GM04504 (cell line): Measurements from ENCODE around the gene EMC10.
"Not testable (repeated sequence)": the region's sequence is repeated elsewhere in the genome, so short reads cannot be mapped to it uniquely, and the experiment has no call there.

ENCODE experiments used
- DNase-seq: peaks from one replicate; pipeline ENCODE4 v3.0.0-alpha.2; 2012; ENCODE audit warnings: low read depth

Gene EMC10

DNA sequence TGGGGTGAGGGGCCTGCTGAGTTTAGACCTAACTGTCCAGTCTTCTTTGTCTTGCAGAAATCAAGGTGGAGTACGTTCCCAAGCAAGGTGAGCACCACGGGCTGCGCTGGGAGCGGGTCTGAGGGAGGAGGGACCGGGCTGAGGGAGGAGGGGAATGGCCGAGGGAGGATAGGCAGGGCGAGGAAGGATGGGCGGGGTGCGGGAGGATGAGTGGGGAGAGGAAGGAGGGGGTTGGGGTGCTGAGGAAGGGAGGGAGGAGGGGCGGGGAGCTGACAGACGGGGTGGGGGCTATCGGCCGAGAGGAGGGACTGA is 25.1 kb upstream of the EMC10 start:
- no peak for DNase-seq

DNA sequence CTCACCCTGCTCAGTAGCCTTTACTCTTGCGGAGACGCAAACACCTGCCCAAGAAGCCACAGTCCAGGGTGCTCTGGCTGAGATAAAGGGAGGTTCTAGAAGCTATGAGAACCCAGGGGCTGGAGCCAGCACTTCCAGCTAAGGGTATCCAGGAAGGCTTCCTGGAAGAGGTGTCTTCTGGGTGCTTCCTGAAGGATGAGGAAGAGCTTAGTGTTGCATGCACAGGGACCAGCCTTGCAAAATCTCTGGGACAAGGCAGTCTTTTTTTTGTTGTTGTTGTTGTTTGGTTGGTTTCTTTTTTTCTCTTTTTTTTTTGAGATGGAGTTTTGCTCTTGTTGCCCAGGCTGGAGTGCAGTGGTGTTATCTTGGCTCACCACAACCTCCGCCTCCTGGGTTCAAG is 23.1 kb upstream of the EMC10 start:
- no peak for DNase-seq

DNA sequence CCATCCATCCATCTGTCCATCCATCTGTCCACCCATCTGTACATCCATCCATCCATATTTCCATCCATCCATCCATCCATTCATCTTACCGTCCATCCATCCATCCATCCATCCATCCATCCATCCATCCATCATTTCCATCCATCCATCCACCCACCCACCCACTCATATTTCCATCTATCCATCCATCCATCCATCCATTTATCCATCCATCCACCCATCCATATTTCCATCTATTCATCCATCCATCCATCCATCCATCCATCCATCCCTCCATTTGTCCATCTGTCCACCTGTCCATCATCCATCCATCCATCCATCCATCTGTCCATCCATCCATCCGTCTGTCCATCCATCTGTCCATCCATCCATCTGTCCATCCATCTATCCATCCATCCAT is 20.3 kb upstream of the EMC10 start:
- no peak for DNase-seq

DNA sequence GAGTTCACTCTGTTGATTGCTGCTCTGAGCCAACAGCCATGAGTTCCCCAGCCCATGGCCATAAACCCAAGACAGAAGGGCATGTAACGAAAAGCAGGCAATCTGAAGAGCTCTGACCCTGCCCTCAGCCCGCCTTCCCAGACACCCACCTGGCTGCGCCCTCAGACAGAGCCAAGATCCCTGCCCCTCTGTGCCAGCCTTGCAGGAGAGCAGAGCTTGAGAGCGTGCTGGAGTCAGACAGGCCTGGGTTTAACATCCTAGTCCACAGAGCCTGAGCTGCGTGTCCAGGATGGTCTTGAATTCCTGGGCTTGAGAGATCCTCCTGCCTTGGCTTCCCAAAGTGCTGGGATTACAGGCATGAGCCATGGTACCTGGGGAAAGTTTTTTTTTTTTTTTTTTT is 19.0 kb upstream of the EMC10 start:
- DNase-seq = no peak

DNA sequence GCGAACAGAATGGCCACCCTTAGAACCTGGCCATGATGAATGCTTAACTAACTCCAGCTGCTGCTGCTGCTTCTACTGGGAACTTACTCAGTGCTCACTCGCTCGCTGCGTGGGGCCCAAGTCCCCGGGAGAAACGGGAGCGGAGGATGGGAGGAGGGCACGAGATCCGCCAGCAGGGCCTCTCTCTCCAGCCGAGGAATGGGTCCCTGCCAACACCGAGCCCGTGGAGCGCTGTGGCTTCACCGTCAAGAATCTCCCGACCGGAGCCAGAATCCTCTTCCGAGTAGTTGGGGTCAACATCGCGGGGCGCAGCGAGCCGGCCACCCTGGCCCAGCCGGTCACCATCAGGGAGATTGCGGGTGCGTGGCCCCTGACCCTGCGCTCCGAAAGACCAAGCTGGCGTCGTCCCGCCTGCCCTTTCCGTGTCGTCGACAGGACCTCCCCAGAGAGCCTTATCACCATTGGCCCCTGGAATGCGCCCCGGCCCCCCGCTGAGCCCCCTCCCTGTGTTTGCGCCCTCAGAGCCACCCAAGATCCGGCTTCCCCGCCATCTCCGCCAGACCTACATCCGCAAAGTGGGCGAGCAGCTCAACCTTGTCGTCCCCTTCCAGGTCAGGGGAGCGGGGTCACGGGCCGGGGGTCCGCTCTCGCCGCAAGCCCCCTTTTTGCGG is 17.8 kb upstream of the EMC10 start:
- no peak for DNase-seq

DNA sequence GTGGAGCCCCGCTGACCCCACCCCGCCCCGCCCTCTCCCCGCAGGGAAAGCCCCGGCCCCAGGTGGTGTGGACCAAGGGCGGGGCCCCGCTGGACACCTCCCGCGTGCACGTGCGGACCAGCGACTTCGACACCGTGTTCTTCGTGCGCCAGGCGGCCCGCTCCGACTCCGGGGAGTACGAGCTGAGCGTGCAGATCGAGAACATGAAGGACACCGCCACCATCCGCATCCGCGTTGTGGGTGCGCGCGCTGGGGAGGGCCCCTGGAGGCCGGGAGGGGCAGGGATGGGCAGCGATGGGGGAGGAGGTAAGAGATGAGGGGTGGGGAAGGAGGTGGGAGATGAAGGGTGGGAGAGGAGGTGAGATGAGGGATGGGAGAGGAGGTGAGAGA is 17.2 kb upstream of the EMC10 start:
- DNase-seq = no peak

DNA sequence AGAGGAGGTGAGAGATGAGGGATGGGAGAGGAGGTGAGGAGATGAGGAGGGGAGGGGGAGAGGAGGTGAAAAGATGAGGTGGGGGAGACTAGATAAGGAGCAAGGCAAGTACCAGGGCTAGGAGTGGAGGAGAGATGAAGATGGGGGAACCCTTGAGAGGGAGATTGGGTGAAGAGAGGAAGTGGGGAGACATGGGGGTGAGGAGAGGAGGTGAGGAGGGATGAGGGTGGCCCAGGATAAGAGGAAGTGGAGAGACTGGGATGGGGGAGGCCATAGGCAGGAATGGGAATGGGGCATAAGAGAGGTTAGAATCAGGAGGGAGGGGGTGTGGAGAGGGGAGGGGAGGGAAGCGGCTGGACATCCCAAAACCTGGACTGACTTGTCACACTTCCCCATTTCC is 16.7 kb upstream of the EMC10 start:
- no peak for DNase-seq

DNA sequence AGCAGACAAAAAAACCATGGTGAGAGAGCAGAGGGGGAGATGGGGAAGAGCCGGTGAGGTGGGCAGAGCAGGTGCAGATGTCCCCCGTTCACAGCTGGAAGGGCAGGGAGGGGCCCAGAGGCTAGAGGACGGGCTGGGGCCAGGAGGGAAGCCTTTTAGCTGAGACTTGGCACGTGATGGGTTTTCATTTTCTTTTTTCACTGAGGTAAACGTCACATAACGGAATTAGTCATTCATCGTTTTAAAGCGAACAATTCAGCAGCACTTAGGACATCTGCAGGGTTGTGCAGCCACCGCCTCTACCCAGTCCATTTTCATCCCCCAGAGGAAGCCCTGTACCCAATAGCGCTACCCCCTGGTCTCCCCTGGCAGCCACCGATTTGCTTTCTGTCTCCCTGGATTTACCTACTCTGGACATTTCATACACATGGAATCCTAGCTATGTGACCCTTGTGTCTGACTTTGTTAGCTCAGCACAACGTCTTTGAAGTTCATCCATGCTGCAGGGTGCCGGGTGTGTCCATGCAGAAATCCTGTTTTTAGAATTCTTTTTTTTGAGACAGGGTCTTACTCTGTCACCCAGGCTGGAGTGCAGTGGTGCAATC is 16.0 kb upstream of the EMC10 start:
- no peak for DNase-seq

DNA sequence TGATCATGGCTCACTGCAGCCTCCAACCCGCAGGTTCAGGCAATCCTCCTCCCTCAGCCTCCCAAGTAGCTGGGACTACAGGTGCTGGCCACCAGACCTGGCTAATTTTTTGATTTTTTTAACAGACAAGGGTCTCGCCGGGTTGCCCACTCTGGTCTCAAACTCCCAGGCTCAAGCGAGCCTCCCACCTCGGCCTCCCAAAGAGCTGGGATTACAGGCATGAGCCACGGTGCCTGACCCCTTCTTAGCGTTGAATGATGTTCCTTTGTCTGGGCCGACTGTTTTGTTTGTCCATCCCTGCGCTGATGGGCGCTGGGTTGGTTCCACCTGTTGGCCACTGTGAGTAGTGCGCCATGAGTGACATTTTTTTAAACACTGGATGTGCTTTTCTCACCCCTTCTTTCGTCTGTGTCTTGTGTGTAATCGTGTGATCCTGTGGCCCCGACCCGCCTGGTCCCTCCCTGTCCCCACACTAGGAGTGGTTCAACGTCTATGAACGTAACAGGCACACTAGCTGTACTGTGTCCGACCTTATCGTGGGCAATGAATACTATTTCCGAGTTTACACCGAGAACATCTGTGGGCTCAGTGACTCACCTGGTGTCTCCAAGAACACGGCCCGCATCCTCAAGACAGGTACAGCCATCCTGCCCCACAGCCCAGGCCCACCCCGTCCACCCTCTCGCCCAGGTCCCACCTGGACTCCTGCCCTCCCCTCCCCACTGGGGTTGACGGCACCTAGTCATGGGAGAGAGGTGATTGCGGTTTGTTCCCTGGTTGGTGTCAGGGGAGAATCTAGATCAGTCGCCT is 15.0 kb upstream of the EMC10 start:
- DNase-seq = peak; percentile 30

DNA sequence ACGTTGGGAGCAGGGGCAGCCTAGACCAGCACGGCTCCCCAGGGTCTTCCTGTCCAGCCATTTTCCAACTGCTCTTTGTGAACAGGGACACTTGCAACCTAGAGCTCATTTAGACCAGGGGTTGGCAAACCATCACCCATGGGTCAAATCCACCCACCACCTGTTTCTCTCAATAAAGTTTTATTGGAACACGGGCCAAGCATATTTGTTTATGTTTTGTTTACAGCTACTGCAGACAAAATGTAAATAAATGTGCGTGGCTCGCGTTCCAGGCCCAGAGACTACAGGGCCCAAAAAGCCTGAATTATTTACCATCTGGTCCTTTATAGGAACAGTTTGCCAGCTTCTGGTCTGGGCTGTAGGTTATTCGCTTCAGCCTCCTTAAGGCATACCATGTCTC is 13.3 kb upstream of the EMC10 start:
- DNase-seq = no peak

DNA sequence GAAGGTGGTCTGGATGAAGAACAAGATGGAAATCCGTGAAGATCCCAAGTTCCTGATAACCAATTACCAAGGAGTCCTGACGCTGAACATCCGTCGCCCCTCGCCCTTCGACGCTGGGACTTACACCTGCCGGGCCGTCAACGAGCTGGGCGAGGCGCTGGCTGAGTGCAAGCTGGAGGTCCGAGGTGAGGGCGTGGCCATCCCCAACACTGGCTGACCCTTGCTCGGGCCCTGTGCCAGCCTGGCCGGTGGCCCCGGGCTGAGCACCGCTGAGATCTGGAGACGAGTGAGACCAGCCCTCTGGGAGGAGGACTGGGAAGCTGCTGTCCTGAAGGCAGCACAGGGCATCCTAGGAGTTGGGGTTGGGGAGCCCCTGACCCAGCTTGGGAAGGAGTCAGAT is 12.0 kb upstream of the EMC10 start:
- no peak for DNase-seq

DNA sequence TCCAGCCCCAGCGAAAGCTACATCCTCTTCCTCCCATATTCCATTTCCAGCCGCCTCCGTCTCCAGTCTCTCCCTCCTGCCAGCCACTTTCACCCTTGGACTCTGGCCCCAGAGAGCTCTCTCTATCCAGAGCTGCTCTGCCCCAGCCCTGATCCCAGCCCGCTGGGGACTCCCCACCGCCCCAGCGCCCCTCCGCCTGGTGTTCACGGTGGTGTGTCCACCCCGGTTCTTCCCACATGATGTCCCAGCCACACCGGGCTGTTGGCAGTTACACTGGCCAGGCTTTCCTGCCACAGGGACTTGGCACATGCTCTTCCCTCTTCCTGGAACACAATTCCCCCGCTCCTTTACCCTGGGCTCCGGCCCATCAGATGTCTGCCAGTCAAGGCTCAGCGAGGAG is 11.3 kb upstream of the EMC10 start:
- DNase-seq = no peak

DNA sequence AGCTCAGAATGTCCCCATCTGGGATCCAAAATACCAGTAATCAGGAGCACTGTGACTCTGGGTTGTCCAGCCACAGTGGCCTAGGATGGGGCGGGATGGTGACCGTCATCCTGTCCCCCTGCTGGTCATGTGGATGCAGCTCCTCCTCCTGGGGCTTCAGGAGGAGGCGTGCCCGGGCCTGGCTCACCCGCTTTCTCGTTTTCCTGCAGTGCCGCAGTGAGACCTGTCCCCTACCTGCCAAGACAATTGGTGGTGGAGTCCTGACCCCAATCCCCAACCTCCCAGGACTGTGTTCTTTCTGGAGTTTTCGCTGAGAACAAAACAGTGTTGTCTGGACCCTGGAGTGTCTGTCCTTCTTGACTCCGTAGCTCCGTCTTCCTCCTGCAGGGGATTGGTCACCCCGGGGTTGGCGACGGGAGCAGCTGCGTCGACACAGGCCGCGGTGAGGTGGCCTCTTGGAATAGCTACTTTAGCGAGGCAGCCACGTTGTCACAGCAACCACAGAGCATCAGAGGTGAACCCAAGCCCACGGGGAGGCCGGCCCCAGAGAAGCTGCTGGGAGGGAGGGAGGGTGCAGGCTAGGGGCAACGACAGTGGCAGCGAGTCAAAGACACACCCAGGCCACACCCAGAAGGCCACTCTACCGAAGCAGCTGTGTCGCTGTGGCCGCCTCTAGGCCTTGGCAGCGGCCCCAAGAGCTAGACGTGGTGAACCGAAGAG is 10.2 kb upstream of the EMC10 start:
- DNase-seq = no peak

DNA sequence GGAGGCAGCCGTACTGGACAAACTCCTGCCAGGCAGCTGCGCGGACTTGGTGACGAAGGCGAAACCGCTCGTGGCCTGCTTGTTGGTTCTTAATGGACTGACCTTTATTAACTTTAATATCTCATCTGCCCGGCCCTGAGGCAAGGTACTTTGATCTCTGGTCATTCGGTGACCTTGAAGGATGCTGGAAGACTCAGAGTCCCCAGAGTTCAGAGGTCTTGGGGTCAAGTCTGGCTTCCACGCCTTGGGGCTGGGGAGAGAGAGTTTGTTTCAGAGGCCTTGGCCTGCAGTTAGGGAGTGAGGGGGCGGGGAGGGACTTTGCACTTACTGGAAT is 9.6 kb upstream of the EMC10 start:
- no peak for DNase-seq

DNA sequence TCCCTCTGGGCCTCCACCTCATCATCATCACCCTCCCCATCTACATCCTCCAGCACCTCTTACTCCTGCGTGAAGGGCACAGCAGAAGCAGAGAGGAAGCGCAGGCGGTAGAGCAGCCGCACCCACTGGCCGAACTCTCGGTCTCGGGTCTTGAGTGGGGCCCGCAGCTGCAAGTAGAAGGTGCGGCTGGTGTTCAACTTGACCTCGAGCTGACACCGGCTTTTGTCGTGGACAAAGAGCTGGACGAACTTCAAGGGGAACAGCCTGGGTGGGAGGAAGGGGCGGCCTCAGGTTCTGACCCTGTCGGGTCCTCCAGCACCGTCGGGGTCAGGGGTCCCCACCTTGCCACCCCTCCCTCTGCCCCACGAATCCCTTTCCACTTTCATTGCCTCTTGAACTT is 8.7 kb upstream of the EMC10 start:
- no peak for DNase-seq

DNA sequence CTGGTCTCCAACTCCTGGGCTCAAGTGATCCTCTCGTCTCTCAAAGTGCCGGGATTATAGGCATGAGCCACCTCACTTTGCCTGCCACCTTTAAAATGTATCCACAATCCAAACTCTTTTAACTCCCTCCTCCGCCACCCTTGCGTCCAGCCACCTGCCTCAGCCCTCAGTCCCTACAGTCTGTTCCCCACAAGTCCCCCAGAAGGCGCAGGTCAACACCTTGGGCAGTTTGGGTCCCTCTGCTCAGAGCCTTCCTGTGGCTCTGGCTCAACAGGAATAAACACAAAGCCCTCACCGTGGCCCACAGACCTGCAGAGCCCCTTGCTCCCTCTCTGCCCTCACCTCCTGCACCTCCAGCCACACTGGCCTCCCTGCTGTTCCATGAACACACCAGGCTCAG is 7.5 kb upstream of the EMC10 start:
- DNase-seq = no peak

DNA sequence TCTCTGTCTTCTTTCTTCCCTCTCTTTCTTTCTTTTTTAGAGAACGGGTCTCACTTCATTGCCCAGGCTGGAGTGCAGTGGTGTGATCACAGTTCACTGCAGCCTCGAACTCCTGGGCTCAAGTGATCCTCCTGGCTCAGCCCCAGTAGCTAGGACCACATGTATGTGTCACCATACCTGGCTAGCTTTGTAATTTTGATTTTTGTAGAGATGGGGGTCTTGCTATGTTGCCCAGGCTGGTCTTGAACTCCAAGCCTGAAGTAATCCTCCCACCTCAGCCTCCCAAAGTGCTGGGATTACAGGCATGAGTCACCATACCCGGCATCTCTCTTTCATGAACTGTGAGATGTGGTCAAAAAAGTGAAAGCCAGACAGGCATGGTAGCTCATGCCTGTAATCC is 3.0 kb upstream of the EMC10 start:
- DNase-seq = not testable (repeated sequence)

DNA sequence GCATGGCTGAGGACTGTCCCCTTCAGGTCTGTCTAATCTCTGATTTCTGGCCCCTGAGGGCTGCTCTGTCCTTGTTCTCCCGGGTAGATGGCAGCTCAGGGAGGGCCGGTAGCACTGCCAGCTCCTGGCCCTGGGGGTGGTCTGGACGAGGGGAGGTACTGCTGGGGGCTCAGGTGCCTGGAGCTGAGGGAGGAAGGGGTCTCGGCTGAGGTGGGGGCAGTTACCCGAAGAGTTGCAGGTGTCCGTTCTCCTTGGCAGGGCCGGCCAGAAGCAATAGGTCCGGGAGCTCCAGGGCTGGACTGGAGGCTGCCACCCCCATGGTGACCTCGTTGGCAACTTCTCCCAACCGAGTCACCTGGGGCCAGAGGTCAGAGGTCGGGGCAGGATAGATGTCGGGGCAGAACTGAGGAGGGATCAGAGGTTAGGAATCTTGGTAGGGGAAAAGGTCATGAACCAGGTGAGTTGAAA is 1.2 kb upstream of the EMC10 start:
- DNase-seq = no peak

DNA sequence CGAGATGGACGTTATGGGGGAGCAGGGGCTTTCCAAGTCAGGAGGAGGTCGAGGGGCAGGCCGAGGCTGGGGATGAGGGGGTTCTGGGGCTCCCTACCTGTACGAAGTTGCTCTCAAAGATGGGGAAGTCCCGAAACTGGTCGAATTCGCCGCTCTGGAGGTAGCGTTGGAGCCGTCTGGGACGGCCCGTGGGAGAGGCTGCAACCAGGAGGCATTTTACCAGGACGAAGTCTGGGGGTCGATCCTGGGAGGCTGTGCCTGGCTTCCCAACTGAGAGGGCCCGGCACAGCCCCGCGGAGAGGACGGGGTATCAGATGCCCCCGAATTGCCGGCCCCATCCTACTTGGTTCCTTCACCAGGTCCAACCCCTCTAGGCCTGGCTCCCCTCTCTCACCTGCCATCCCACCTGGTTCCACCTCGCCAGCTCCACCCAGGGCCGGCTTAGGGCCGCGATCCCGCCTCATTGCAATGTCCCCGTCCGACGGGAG is 527 bp upstream of the EMC10 start:
- DNase-seq = no peak

DNA sequence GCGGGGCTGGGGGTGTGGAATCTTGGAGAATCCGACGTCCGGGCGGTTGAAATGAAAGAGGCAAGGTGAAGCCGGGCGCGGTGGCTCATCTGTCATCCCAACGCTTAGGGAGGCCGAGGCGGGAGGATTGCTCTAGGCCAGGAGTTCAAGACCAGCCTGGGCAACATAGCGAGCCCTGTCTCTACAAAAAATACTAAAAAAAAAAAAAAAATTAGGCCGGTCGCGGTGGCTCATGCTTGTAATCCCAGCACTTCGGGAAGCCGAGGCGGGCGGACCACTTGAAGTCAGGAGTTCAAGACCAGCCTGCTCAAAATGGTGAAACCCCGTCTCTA is 566 bp downstream of the EMC10 start:
- no peak for DNase-seq

DNA sequence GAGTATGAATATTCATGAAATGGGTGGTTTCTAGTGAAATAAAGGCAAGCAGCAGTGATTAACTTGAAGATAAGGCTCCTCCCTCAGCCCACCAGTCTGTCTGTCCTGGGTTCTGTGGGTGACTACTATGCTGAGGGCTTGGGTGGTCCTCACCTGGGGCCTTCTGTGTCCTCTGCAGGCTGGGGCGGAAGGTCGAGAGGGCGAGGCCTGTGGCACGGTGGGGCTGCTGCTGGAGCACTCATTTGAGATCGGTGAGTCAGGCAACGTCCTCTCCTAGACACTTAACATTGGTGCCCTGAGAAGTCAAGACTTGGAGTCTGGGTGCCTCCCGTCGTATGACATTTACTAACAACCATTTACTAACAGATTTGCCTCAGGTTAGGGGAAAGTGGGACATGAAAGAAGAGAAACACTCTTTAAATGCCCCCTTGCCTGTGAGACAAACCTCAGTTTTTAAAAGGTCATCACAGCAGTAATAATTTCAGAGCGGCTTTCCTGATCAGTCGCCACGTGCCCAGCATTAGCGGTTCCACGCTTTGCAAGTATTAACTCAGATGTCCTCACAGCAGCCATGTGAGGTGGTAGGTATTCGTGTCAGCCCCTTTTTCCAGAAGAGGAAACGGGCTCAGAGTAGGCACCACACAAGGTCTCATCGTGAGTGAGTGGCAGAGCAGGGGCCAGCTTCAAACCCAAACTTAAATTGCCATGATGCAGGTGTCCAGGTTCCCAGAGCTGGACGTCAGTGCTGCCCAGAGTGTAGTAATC is 1.6 kb downstream of the EMC10 start:
- no peak for DNase-seq
